ENCODE data around the gene BEST3. TPM values are rescaled to one million over a fixed set of nuclear protein-coding genes. Genes with fewer than 3 reads are reported as not detected.

BEST3 gene
- total and polyA plus RNA-seq, 7 donors = 41.8 to 181 (median 141) TPM

DNA sequence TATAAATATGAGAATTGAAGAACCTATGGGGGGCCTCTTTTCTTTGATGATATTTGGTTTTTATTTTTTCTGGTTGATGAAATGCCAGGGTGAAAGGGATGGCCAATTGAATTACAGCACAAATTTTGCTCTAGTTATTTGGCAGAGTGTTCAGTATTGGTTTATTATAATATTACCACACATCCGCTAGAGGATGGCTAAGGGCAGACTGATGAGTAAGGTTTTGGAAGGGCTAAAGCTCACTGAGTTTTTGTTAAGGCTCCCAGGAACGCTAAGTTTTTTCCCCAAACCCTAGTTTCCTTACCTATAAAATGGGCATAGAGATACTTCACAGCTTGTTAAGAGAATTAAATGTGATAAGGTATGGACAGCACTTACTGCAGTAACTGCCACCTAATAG, 54.1 kb downstream of the BEST3 start:
- Histone ChIP-seq H3K36me3 (ENCODE audit: insufficient read depth in 1 of 2, low read depth in 1 of 2) (no peaks in the 10 kb centered on the region), H3K9me3 (no peaks in the 10 kb centered on the region), H3K4me3 (no peak overlapping the region), H3K4me1 (peaks cover 24% of the 10 kb centered on the region), H3K27ac (no peak overlapping the region), H3K27me3 (ENCODE audit: insufficient read depth in 3 of 3, low read length in 2 of 3) (no peaks in the 10 kb centered on the region)
- intact Hi-C loops (cut with DNase I) = no loop called here
- 67 to 76% (median 76%) methylated on average over 2 of the region's 2 CpGs for WGBS, 3 donors
- ATAC-seq = no peak
- TF ChIP-seq, protein P1, sequence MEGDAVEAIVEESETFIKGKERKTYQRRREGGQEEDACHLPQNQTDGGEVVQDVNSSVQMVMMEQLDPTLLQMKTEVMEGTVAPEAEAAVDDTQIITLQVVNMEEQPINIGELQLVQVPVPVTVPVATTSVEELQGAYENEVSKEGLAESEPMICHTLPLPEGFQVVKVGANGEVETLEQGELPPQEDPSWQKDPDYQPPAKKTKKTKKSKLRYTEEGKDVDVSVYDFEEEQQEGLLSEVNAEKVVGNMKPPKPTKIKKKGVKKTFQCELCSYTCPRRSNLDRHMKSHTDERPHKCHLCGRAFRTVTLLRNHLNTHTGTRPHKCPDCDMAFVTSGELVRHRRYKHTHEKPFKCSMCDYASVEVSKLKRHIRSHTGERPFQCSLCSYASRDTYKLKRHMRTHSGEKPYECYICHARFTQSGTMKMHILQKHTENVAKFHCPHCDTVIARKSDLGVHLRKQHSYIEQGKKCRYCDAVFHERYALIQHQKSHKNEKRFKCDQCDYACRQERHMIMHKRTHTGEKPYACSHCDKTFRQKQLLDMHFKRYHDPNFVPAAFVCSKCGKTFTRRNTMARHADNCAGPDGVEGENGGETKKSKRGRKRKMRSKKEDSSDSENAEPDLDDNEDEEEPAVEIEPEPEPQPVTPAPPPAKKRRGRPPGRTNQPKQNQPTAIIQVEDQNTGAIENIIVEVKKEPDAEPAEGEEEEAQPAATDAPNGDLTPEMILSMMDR (IDR thresholded peaks at IDR 0.05) = no peak
- DNase-seq = no peak

DNA sequence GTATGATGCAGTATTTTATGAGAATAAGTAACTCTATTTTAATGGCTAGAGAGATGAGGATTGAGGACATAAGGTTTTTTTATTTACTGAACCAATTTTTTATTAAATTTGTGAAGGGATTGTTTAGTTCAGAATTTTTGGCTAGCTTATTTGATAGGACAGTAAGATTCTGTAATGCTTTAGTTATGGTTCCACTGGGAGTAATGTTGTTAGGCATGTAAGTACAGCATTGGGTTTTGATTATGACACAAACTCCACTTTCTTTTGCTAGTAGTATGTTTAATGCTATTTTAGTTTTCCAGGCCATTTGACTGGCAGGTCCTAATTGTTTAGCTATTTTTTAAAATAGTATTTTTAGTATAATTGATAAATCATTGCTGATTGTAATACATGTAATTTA, 54.6 kb downstream of the BEST3 start:
- intact Hi-C loops (cut with DNase I) = no loop called here
- DNase-seq (no peak), ATAC-seq (no peak)
- Histone ChIP-seq H3K4me1 (peaks cover 19% of the 10 kb centered on the region), H3K27ac (no peak overlapping the region), H3K36me3 (ENCODE audit: insufficient read depth in 1 of 2, low read depth in 1 of 2) (no peaks in the 10 kb centered on the region), H3K9me3 (no peaks in the 10 kb centered on the region), H3K4me3 (no peak overlapping the region), H3K27me3 (ENCODE audit: insufficient read depth in 3 of 3, low read length in 2 of 3) (no peaks in the 10 kb centered on the region)
- TF ChIP-seq, protein P1 (IDR thresholded peaks at IDR 0.05) = no peak

DNA sequence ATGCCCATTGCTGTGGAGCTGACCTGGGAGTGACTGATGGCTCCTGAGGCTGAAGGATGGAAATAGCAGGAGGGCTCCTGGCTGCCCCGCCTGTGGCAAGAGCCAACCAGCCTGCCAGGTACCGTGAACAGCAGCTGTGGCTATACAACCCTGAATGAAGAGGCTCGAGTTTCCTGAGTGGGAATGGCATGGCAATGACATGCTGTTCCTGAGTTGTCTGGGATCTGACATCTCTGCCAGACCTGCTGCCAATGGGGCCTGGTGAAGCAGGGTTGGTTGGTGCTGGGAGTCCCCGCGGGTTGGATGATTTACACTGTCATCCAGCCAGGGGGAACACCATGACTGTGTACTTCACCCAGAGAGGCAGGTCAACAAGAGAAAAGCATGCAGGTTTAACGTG, 56.6 kb downstream of the BEST3 start:
- peak overlapping the region; percentile 85 for H3K27ac ChIP-seq
- ATAC-seq = peak; percentile 95 to 96 (median 95)
- 26 to 44% (median 33%) methylated on average over 6 of the region's 6 CpGs for WGBS, 3 donors

DNA sequence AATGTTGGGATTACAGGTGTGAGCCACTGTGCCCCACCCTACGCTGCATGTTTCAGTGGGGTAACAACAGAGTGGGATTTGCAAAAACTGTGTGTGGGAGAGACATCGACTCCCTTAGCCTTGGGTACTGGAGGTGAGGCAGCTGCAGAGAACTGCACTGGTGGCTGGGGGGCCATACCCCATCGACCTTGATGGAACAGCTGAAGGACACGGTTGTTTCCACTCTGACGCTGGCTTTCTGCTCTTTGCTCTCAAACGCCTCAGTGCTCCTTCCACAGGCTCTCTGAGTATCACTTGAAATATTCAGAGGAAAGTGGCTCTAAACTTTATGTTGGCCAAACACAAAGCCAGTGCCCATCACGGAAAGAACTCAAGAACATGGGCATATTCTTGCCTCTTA, 57.6 kb downstream of the BEST3 start:
- intact Hi-C loops (cut with DNase I) = no loop called here
- no peak overlapping the region for H3K27ac ChIP-seq

More for the DNA sequence above, 56.6 kb downstream of the BEST3 start:
- peak; percentile 65 to 90 for DNase-seq
- H3K9me3 ChIP-seq = no peaks in the 10 kb centered on the region
- no peaks in the 10 kb centered on the region for H3K27me3 ChIP-seq (ENCODE audit: insufficient read depth in 3 of 3, low read length in 2 of 3)
- no peaks in the 10 kb centered on the region for H3K36me3 ChIP-seq (ENCODE audit: insufficient read depth in 1 of 2, low read depth in 1 of 2)
- peaks cover 14% of the 10 kb centered on the region for H3K4me1 ChIP-seq
- intact Hi-C loops (cut with DNase I) = no loop called here
- H3K4me3 ChIP-seq = no peak overlapping the region
- TF ChIP-seq, protein P1 (IDR thresholded peaks at IDR 0.05) = no peak

More for the DNA sequence above, 57.6 kb downstream of the BEST3 start:
- Histone ChIP-seq H3K9me3 (no peaks in the 10 kb centered on the region), H3K4me1 (peaks cover 14% of the 10 kb centered on the region), H3K36me3 (ENCODE audit: insufficient read depth in 1 of 2, low read depth in 1 of 2) (no peaks in the 10 kb centered on the region), H3K27me3 (ENCODE audit: insufficient read depth in 3 of 3, low read length in 2 of 3) (no peaks in the 10 kb centered on the region), H3K4me3 (no peak overlapping the region)
- DNase-seq (no peak), ATAC-seq (no peak)
- TF ChIP-seq, protein P1 (IDR thresholded peaks at IDR 0.05) = no peak
- WGBS, 3 donors = 75 to 86% (median 78%) methylated on average over 7 of the region's 7 CpGs
